Measurements from ENCODE around the gene SWAP70.
"Not testable (repeated sequence)": the region's sequence is repeated elsewhere in the genome, so short reads cannot be mapped to it uniquely, and the experiment has no call there.

SWAP70 gene

DNA sequence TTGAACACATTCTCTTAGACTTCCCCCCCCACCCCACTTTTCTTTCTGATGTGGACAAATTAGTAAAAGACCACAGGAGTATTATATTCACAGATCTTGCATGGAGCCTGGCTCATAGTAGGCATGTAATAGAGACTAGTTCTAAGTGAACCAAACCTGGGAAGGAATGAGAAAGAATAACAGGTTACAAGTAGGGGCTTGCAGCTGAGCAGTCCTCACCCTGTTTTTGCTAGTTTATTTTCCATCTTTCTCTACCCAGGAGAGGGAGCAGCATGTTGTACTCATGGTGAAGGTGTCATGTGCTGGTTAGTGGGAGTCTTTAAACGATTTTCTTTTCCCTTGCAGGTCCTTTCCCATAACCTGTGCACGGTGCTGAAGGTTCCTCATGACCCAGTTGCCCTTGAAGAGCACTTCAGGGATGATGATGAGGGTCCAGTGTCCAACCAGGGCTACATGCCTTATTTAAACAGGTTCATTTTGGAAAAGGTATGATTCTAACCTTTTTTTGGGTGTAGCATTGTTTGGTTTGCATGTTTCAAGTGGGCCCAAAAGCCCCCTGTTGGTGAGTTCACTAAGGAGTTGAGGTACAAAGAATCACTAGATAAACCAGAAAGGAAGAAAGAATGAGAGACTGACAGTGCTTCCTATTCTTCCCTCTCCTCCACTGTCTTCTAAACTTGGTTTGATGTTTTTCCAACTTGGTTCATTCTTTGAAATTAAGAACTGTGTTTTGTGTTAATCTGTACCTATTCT is 30.1 kb downstream of the SWAP70 start:
- Histone ChIP-seq H3K27ac (no peak overlapping the region), H3K9me3 (ENCODE audit: severe bottlenecking) (no peaks in the 10 kb centered on the region), H3K4me3 (ENCODE audit: low read depth, low read length) (no peak overlapping the region), H3K36me3 (peaks cover 13% of the 10 kb centered on the region), H3K27me3 (ENCODE audit: insufficient read depth, low read depth, severe bottlenecking) (no peaks in the 10 kb centered on the region)
- no peak for DNase-seq
- TF ChIP-seq, protein P1, sequence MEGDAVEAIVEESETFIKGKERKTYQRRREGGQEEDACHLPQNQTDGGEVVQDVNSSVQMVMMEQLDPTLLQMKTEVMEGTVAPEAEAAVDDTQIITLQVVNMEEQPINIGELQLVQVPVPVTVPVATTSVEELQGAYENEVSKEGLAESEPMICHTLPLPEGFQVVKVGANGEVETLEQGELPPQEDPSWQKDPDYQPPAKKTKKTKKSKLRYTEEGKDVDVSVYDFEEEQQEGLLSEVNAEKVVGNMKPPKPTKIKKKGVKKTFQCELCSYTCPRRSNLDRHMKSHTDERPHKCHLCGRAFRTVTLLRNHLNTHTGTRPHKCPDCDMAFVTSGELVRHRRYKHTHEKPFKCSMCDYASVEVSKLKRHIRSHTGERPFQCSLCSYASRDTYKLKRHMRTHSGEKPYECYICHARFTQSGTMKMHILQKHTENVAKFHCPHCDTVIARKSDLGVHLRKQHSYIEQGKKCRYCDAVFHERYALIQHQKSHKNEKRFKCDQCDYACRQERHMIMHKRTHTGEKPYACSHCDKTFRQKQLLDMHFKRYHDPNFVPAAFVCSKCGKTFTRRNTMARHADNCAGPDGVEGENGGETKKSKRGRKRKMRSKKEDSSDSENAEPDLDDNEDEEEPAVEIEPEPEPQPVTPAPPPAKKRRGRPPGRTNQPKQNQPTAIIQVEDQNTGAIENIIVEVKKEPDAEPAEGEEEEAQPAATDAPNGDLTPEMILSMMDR (IDR thresholded peaks at IDR 0.05; ENCODE audit: low read depth, low read length) = no peak

DNA sequence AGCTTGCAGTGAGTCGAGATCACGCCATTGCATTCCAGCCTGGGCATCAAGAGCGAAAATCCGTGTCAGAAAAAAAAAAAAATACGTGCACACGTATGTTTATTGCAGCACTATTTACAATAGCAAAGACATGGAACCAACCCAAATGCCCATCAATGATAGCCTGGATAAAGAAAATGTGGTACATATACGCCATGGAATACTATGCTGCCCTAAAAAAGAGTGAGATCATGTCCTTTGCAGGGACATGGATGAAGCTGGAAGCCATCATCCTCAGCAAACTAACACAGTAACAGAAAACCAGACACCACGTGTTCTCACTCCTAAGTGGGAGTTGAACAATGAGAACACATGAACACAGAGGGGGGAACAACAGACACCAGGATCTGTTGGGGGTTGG is 31.4 kb downstream of the SWAP70 start:
- peaks cover 13% of the 10 kb centered on the region for H3K36me3 ChIP-seq
- H3K4me3 ChIP-seq (ENCODE audit: low read depth, low read length); H3K9me3 ChIP-seq (ENCODE audit: severe bottlenecking); DNase-seq; H3K27me3 ChIP-seq (ENCODE audit: insufficient read depth, low read depth, severe bottlenecking); H3K27ac ChIP-seq: not testable (repeated sequence)

DNA sequence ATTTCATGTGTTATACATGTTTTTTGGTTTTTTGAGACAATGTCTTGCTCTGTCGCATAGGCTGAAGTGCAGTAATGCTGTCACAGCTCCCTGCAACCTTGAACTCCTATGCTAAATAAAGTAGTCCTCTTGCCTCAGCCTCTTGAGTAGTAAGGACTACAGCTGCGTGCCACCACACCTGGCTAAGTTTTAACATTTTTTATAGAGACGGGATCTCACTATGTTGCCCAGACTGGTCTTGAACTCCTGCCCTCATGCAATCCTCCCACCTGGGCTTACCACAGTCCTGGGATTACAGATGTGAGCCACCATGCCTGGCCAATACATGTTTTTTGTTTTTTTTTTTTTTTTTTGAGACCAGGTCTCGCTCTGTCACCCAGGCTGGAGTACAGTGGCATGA is 33.9 kb downstream of the SWAP70 start:
- Histone ChIP-seq H3K36me3 (peaks cover 13% of the 10 kb centered on the region), H3K27ac (no peak overlapping the region), H3K4me3 (ENCODE audit: low read depth, low read length) (no peak overlapping the region), H3K9me3 (ENCODE audit: severe bottlenecking) (no peaks in the 10 kb centered on the region), H3K27me3 (ENCODE audit: insufficient read depth, low read depth, severe bottlenecking) (no peaks in the 10 kb centered on the region)
- TF ChIP-seq, protein P1 (IDR thresholded peaks at IDR 0.05; ENCODE audit: low read depth, low read length) = no peak
- no peak for DNase-seq

DNA sequence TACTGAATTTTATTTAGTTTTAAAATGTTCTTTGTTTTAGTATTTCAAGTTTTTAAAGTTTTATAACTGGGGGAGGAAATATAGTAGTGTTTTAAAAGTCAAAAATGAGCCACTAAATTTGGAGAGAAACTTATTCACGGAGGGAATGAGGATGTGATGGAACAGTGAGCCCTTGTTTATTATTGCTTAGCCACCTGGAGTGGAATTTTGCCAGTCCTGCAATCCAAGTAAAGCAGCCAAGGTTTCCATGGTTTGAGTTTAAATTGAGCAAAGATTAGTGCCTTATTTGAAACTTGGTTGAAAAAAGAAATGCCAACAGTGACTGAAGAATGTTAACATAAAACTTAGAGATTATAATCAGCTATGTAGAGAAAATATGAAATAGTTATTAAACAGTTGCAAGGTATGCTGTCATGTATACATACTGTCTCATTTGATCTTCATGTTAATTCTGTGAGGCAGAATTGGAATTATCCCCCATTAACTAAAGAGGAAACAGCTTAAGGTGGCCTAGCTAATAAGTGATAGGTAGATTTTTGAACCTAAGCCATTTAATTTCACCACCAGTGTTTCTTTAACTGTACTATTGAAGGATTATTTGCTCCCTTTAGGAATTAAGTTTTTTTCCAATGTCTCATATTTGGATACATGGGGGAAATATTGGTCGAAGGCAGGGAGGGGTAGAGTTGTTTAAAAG is 36.4 kb downstream of the SWAP70 start:
- Histone ChIP-seq H3K36me3 (peaks cover under 1% of the 10 kb centered on the region; the same call in 1 of the 2 replicates), H3K27me3 (ENCODE audit: insufficient read depth, low read depth, severe bottlenecking) (no peaks in the 10 kb centered on the region), H3K27ac (no peak overlapping the region), H3K9me3 (ENCODE audit: severe bottlenecking) (no peaks in the 10 kb centered on the region), H3K4me3 (ENCODE audit: low read depth, low read length) (no peak overlapping the region)
- TF ChIP-seq, protein P1 (IDR thresholded peaks at IDR 0.05; ENCODE audit: low read depth, low read length) = no peak
- no peak for DNase-seq

DNA sequence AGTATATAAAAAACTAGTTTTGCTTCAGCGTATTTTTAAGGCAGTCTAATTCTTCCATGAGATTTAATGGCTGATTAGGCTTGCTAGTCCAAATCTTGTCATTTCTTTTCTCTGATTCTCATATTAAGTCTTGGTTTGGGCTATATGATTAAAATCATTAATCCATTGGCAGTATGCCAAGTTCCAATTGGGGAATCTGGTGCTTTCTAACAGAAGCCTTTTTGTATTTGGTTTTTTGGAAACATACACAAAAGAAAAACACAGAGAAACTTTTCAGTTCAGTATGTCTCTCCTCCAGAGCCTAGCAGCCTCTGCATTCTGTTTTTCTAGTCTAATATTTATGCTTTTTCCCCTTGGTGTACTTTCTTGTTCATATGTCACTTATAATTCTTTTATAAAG is 37.9 kb downstream of the SWAP70 start:
- no peak for DNase-seq
- Histone ChIP-seq H3K36me3 (no peaks in the 10 kb centered on the region), H3K9me3 (ENCODE audit: severe bottlenecking) (no peaks in the 10 kb centered on the region), H3K4me3 (ENCODE audit: low read depth, low read length) (no peak overlapping the region), H3K27me3 (ENCODE audit: insufficient read depth, low read depth, severe bottlenecking) (no peaks in the 10 kb centered on the region), H3K27ac (no peak overlapping the region)
- TF ChIP-seq, protein P1 (IDR thresholded peaks at IDR 0.05; ENCODE audit: low read depth, low read length) = no peak

DNA sequence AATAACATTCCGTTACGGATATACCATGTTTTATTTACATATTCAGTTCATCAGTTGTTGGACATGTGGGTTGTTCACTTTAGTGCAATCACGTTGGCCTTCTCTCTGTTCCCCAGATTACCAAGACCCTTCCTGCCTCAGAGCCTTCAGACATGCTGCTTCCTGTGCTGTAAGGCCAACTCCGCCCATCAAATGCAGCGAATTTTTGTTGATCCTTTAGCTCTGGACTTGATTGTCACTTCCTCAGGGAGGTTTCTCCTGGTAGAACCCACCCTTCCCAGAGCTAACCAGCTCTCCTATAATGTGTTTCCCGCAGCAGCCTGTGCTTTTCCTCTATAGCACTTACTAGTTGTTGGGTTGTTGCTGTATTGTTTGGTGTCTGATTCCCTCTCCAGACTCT is 39.4 kb downstream of the SWAP70 start:
- no peaks in the 10 kb centered on the region for H3K27me3 ChIP-seq (ENCODE audit: insufficient read depth, low read depth, severe bottlenecking)
- H3K9me3 ChIP-seq (ENCODE audit: severe bottlenecking) = no peaks in the 10 kb centered on the region
- H3K4me3 ChIP-seq (ENCODE audit: low read depth, low read length) = no peak overlapping the region
- H3K36me3 ChIP-seq = no peaks in the 10 kb centered on the region
- TF ChIP-seq, protein P1 (IDR thresholded peaks at IDR 0.05; ENCODE audit: low read depth, low read length) = no peak
- no peak for DNase-seq
- no peak overlapping the region for H3K27ac ChIP-seq
